IPS-15b (cell line): ENCODE data around the gene SDR39U1.

Source experiments
- H3K27me3 ChIP-seq: one replicate; pipeline ENCODE4 v1.6.1; 2013; ENCODE audit warnings: low read length; ENCODE audit not compliant: control insufficient read depth, insufficient read depth
- H3K36me3 ChIP-seq: one replicate; pipeline ENCODE4 v1.6.1; 2013; ENCODE audit warnings: low read length; ENCODE audit not compliant: control insufficient read depth, insufficient read depth
- H3K4me1 ChIP-seq: one replicate; pipeline ENCODE4 v1.6.1; 2013; ENCODE audit warnings: mild to moderate bottlenecking, low read length; ENCODE audit not compliant: control insufficient read depth, insufficient read depth
- H3K4me3 ChIP-seq: one replicate; pipeline ENCODE4 v1.5.1; 2013; ENCODE audit warnings: low read depth, low read length
- H3K9ac ChIP-seq: one replicate; pipeline ENCODE4 v1.6.1; 2013; ENCODE audit warnings: low read depth, mild to moderate bottlenecking, low read length
- H3K9me3 ChIP-seq: one replicate; pipeline ENCODE4 v1.6.1; 2013; ENCODE audit warnings: mild to moderate bottlenecking, low read length; ENCODE audit not compliant: control insufficient read depth, insufficient read depth

Gene SDR39U1

DNA sequence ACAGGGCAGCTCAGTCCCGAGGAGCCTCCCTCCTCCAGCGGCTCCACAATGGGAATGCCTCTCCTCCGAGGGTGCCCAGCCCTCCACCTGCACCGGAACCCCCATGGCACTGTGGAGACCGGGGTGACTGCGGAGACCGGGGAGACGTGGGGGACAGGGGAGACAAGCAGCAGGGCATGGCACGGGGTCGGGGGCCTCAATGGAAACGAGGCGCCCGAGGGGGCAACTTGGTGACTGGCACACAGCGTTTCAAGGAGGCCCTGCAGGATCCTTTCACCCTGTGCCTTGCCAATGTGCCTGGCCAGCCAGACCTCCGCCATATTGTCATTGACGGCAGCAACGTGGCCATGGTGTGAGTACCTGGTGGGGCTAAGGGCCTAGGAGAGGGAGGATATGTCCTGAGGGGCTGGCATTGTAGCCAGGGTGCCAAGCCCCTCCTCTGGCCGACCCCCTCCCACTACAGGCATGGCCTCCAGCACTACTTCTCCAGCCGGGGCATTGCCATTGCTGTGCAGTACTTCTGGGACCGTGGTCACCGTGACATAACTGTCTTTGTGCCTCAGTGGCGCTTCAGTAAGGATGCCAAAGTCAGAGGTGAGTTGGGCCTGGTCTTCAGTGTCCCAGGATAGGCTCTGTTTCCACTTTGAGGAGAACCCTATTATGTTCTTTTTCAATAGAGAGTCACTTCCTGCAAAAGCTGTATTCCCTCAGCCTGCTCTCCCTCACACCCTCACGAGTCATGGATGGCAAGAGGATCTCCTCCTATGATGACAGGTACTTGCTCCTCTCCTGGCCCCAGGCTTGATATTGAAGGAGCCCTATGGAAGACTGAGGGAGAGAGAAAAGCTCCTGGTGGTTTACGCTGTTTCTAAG is 10.1 kb downstream of the SDR39U1 start:
- no peak overlapping the region for H3K9ac ChIP-seq
- H3K4me3 ChIP-seq: peak overlapping the region; percentile 5
- peaks cover 13% of the 10 kb centered on the region for H3K4me1 ChIP-seq
- H3K27me3 ChIP-seq: peaks cover 7% of the 10 kb centered on the region
- peaks cover 5% of the 10 kb centered on the region for H3K36me3 ChIP-seq
- H3K9me3 ChIP-seq: no peaks in the 10 kb centered on the region

GRCh38 chr14:24431569-24432258 is 10.9 kb downstream of the SDR39U1 start:
- H3K36me3 ChIP-seq: peaks cover 5% of the 10 kb centered on the region
- peaks cover 13% of the 10 kb centered on the region for H3K4me1 ChIP-seq
- H3K27me3 ChIP-seq: peaks cover 7% of the 10 kb centered on the region
- peak overlapping the region; percentile 97 for H3K4me3 ChIP-seq
- no peak overlapping the region for H3K9ac ChIP-seq
- H3K9me3 ChIP-seq: no peaks in the 10 kb centered on the region

DNA sequence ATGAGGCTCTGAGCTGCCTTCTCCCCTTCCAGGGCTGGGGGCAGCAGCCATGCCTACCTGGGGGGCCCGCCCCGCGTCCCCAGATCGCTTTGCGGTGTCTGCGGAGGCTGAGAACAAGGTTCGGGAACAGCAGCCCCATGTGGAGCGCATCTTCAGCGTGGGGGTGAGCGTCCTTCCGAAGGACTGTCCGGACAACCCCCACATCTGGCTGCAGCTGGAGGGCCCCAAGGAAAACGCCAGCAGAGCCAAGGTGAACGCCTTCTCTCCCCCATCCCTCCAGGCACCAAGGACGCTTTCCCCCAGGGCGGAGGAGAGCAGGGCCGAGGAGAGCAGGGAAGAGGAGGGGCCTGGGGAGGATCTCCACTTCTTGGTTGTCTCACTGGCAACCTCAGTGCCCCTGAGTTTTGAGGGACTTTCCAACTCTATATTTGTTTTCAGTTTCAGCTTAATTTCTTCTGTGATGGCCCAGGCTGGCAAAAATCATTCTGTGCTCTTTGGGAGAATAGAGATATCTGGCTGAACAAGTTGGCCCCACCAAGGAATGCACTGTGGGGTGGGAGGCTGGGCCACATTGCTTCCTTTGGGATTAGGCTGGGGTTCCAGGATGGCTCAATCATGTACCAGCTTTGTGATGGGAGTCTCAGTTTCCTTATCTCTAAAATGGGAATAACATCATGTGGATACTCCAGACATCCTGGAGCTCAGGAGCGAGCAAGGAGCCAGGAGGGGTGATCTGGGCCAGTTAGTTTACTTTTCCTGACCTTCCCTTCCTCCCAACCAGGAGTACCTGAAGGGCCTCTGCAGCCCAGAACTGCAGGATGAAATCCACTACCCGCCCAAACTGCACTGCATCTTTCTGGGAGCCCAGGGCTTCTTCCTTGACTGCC is 11.7 kb downstream of the SDR39U1 start:
- H3K4me1 ChIP-seq: peaks cover 13% of the 10 kb centered on the region
- H3K9me3 ChIP-seq: no peaks in the 10 kb centered on the region
- H3K27me3 ChIP-seq: peaks cover 7% of the 10 kb centered on the region
- peak overlapping the region; percentile 97 for H3K4me3 ChIP-seq
- H3K9ac ChIP-seq: peak overlapping the region; percentile 83
- H3K36me3 ChIP-seq: peaks cover 5% of the 10 kb centered on the region

- peaks cover 5% of the 10 kb centered on the region for H3K36me3 ChIP-seq
- H3K9me3 ChIP-seq: no peaks in the 10 kb centered on the region
- H3K4me3 ChIP-seq: peak overlapping the region; percentile 97
- peak overlapping the region; percentile 83 for H3K9ac ChIP-seq
- peaks cover 7% of the 10 kb centered on the region for H3K27me3 ChIP-seq
- peaks cover 13% of the 10 kb centered on the region for H3K4me1 ChIP-seq
Measured at GRCh38 chr14:24430143-24430681, 12.4 kb downstream of the SDR39U1 start.

- Histone ChIP-seq H3K27me3 (peaks cover 7% of the 10 kb centered on the region), H3K9me3 (no peaks in the 10 kb centered on the region), H3K9ac (peak within 1 kb of the TSS; percentile 83), H3K4me3 (peak within 1 kb of the TSS; percentile 97), H3K36me3 (peaks cover 5% of the 10 kb centered on the region), H3K4me1 (peaks cover 13% of the 10 kb centered on the region)
Measured at GRCh38 chr14:24429395-24430142, 13.0 kb downstream of the SDR39U1 start, which contains the start of the genes CBLN3 and KHNYN. CBLN3 (minus strand) TSS chr14:24429668; CDS start chr14:24429054, 614 bp downstream. KHNYN (plus strand) TSS chr14:24429954; CDS start chr14:24430731, 777 bp downstream.

GRCh38 chr14:24428628-24429394 is 13.8 kb downstream of the SDR39U1 start:
- Histone ChIP-seq H3K4me3 (peak overlapping the region; percentile 97), H3K9me3 (no peaks in the 10 kb centered on the region), H3K27me3 (peaks cover 7% of the 10 kb centered on the region), H3K4me1 (peaks cover 13% of the 10 kb centered on the region), H3K9ac (peak overlapping the region; percentile 54), H3K36me3 (peaks cover 5% of the 10 kb centered on the region)

GRCh38 chr14:24427537-24428508 is 14.8 kb downstream of the SDR39U1 start:
- peaks cover 11% of the 10 kb centered on the region for H3K27me3 ChIP-seq
- no peaks in the 10 kb centered on the region for H3K9me3 ChIP-seq
- no peak overlapping the region for H3K9ac ChIP-seq
- peaks cover 5% of the 10 kb centered on the region for H3K36me3 ChIP-seq
- no peak overlapping the region for H3K4me3 ChIP-seq
- peaks cover 13% of the 10 kb centered on the region for H3K4me1 ChIP-seq

DNA sequence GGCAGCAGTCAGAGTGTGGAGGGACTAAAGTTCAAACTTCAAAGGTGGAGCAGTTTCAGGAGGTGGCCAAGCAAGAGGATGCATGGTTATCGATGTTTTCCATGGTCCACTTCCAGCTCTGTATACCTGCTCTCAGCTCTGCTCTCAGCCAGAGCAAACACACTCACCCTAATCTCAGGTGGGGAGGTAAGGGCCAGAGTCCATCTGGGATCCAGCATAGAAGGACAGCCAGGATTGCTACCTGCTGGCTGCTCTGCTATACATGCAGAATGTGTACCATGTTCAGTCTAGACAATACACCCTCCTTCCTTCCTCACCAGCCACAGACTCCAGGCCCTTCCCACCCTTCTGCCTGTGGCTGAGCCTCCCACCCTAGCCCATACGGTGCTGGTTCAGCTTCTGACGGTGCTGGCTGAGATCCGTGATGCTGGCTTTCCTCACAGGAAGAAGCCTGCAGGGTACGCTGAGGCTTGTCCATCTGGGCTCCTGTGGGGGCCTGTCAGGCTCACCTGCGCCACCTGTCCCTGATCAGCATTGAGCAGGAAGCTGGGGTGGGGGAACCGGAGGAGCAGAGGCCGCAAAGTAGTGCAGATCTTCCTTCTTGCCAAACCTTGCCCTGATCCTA is 15.6 kb downstream of the SDR39U1 start:
- peaks cover 13% of the 10 kb centered on the region for H3K4me1 ChIP-seq
- H3K9ac ChIP-seq: no peak overlapping the region
- H3K9me3 ChIP-seq: no peaks in the 10 kb centered on the region
- H3K36me3 ChIP-seq: no peaks in the 10 kb centered on the region
- H3K27me3 ChIP-seq: peaks cover 13% of the 10 kb centered on the region
- H3K4me3 ChIP-seq: no peak overlapping the region

DNA sequence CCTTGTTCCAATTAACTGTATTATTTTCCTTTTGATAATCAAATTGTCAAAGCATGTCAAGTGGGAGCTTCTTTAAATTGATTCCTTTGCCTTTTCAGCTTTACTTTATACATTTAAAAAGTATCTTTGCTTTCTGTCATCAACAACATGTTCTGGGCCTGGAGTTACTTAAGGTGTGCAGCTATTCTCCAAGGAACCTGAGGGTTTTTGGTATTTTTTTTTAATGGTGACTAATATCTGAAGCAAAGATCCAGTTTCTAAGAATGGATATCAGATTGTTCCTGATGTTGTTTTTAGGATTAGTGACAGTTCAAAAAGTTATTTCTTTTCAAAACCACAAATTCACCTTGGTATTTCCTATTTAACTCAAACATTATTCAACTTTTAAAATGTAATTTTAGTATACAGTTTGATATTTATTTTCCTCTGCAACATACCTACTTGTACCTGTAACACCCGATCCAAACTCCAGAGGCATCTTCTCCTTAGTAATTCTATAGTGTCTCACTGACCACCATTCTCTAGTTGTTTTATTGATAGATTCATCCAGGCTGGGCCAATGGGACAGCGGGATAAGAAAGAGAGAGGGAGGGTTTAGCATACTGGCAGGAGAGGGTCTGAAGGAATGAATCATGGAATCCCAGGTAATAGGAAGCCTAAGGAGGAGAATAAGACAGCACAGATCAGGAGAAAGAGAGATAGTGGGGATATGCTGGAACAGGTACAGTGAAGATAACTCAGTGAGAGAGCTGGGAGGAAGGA is 16.2 kb downstream of the SDR39U1 start:
- no peaks in the 10 kb centered on the region for H3K36me3 ChIP-seq
- peaks cover 10% of the 10 kb centered on the region for H3K4me1 ChIP-seq
- H3K9ac ChIP-seq: no peak overlapping the region
- H3K4me3 ChIP-seq: no peak overlapping the region
- H3K9me3 ChIP-seq: no peaks in the 10 kb centered on the region
- H3K27me3 ChIP-seq: peaks cover 13% of the 10 kb centered on the region
